SH-SY5Y (cell line): Measurements from ENCODE around the gene CUBN.

ENCODE experiments used
- GATA2 ChIP-seq: IDR thresholded peaks from 2 replicates; pipeline ENCODE4 v1.6.1; 2011; ENCODE audit warnings: mild to moderate bottlenecking, low read depth, low read length
- GATA3 ChIP-seq: IDR thresholded peaks from 2 replicates; pipeline ENCODE4 v1.6.1; 2011; ENCODE audit warnings: low read depth, mild to moderate bottlenecking, low read length, moderate library complexity

Gene CUBN

DNA sequence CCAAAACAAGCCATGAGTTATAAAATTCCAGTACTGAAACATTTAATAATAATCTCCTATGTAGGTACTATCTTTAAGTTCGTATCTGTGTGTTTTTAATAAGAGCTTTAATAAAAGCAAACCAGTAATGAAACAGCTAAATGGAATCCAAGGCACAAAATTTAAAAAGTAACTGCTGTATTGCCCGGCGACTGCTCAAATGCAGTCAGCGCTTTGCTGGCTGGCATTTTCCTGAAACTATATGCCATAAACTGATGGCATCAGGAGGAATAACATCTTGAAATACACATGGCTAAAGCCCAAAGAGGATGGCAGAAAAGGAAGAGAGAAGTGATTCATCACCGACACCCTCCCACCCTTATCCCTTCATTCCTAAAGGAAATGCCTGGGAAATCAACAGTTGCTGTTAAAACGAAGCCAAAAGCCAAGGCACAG, 133.1 kb downstream of the CUBN start:
- TF ChIP-seq GATA2 = no peak
- no peak for TF ChIP-seq GATA3

DNA sequence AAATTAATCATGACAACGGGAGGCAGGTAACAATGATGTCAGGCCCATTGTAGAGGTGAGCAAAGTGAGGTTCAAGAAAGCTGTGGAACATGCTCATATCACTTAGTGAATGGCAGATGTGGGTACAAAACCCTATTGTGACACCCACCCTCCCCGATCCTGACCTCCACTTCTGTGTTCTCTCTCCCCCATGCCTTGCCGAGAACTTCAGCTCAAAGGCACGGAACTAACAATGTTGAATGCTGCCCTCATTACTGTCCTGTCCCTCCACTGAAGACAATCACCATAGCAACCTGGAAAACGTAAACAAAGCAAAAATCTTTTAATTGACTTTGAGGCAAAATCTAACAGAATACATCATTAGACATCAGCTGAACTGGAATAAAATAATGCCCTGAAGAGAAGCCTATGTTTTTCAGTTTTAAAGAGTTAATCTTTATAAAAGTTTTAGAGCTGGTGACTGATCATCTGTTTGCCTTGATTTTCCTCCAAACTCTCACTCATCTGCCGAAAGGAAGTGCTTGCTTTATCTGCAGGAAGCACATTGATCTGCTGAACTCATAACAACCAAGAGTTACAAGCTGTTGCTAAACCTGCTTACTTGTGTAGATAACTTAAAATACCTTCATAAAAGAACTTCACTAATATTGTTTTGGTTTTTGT, 133.6 kb downstream of the CUBN start:
- TF ChIP-seq GATA2 (no peak), GATA3 (no peak)

DNA sequence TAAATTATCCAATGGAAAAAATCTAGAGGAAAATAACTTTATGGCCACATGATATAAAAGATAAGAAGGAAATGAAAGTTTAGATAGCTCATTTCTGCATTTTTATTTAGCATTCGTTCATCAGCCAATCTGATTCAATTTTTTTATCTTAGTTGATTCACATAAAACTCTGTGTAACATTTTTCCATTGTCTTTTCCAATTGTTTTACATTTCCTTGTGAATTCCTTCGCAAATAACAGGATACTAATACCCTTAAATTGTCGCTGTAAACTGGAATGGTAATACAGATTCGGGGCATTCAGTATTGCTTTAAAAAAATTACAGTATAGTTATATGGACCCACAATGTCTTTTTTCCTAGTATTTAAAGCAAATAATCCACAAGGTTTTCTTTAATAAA, 136.4 kb downstream of the CUBN start:
- no peak for TF ChIP-seq GATA2
- TF ChIP-seq GATA3 = no peak

DNA sequence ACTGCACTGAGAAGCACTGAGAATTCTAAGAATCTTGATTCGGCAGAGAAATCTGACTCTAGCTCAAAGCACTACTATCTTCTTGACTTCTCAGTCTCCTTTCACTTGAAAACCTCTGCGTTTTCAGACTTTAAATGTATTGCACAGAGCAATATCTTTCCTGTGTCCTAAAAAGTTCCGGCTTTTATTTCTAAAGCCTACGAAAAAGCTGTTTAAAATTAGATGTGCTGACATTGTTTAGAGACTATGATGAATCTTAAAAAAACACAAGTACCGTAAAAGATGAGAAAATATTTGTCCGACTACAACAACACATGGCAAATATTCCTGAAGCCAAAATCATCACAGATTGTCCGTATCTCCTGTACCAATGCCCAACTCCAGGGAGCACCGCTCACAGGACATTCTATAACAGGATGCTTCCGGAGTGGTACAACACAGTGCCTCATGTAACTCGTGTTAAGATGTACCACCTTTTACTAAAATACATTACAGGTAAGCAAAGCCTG, 136.9 kb downstream of the CUBN start:
- TF ChIP-seq GATA3 (no peak), GATA2 (no peak)

DNA sequence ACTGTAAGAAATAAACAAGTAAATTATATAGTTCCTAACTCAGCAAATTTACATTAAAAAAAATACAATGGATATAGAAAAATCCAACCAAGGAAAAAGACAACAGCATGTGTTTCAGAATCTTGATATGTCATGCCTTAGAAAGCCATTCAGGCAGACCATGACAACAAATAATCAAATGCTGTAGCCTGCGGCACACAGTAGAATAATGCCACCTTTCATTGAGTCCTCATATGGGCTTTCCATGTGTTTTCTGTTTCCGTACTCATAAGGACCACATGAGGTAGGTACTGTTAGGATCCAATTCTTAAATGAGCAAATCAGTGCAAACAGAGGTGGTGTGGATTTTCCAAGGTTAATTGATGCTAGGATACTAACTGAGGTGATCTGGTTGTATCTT, 138.6 kb downstream of the CUBN start:
- no peak for TF ChIP-seq GATA3
- no peak for TF ChIP-seq GATA2

DNA sequence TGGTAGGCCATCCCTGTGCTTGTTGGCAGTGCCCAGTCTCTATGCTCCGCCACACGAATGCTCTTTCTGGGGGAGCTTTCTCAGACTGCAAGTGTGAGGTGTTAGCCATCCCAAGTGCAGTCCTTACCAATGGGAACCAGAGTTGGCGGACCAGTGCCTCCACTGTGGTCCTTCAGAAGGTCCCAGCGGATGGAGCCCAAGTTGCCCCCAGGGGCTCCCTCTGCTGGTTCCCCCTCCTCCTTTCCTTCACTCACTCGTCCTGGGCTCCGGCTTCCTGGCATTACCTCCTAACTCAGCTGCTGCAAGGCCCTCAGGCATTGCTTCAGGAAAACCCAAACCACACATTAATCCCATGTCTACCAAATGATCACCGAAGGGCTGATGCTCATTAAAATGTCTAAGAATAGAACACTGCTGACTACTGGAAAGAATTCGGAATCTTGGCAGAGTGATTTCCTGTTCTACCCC, 139.8 kb downstream of the CUBN start:
- TF ChIP-seq GATA2 (no peak), GATA3 (no peak)

DNA sequence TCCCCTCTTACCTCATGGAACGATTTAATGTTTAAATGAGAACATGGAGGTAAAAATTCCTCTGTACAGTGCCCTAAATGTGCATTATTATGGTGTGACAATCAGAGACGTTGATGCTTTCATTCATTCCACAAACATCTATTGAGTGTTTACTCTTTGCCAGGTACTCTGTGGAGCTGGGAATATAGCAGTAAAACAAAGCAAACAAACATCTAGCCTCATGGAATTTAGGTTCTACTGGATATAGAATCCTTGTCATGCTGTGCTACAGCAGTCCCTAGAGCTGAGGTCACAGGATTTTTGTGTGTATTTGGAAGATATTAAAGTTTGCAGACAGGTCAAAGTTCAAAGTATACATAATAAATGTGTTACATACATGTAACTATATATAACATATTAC, 140.7 kb downstream of the CUBN start:
- TF ChIP-seq GATA2 (no peak), GATA3 (no peak)

DNA sequence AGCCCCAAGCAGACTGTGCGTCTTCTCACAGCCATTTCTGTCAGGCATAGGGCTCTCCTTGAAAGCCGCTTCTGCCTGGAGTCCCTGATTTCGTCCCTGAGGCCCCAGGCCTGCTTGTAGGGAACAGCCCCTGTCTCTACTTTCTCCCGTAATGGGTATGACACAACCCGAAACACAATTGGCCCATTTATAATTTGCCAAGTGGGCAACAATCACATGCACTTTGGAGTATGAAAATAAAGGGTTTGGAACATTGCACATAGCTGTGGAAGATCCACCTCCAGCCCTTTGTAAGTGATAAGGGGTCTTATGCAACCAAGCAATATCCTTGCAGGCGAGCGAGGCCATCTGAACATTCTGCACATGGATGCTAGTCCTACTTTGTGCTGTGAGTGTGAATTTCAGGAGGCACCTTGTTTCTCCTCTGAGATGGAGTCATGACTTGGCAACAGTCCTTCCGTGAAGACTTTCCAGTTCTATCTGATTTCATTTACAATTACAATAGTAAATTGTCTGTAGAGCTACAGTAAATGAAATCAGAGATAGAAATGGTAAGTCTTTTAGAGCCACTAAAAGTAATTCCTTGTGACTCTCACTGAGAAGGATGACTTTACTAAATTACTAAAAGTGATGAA, 141.5 kb downstream of the CUBN start:
- TF ChIP-seq GATA2 = no peak
- TF ChIP-seq GATA3 = no peak

DNA sequence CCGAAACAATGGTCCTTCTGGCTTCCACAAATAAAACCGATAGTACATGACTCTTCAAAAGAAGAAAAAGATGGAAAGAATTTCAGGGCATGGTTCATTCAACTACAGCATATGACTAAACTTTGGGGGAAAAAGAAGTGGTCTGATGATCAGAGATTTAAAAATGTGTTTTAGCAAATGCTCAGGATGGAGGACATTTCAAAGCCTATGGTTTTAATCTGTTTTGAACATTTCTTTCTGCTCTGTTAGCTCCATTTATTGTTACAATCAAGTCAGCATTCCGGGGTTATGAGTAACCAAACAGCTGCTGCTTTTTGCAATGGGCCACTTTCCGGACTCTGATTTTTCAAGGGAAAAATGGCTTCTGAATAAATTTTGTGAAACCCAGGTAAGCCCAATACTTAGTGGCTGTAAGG, 142.4 kb downstream of the CUBN start:
- TF ChIP-seq GATA3 (no peak), GATA2 (no peak)

DNA sequence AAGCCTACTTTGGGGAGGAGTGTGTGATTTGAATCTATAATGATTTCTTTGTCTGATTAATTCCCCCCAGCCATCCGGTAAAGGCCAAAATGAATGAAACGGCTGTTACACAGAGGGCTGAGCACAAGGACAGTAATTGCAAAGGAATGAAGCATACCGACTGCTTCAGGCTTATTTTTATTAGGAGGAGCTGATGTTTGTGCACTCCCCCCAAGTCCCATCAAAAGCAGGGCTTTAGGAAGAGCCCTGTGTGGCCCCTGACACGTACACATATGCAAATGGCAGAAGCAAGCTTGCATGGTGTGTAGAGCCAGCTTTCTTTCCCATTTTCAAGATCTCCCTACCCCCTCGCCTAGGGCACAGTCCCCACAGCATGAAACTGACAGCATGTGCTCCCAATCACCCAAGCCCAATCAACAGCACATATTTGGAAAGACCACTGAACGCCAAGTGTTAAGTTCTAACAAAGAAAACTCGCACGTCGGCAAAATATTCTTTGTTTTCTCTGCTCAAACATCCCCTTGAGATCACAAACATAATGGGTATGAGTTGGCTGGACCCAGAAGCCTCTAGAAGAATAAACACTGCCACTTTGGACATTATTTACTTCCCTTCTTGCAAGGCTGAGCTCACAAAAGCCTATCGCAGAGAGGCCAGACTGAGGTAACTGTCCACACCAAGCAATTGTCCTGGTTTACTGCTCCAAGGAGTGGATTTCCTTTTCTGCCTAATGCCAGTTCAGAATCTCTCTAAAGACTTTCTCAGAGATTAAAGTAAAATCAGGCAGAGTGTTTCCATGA, 143.0 kb downstream of the CUBN start:
- TF ChIP-seq GATA2 (no peak), GATA3 (no peak)

DNA sequence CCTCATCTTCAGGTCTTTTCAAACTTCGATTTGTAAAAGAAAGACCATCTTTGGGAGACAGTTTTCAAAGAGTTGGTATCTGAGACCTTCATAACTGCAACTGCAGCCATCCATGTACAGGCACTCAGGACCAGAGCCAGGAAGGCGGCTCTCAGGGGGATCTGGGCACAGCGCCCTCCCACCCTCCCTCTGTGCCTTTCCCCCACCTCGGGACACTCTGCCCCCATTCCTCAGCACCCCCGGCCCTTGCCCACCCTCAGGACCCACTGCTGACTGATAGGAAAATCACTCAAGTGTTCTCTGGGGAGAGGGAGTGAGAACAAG, 143.6 kb downstream of the CUBN start:
- no peak for TF ChIP-seq GATA3
- no peak for TF ChIP-seq GATA2

DNA sequence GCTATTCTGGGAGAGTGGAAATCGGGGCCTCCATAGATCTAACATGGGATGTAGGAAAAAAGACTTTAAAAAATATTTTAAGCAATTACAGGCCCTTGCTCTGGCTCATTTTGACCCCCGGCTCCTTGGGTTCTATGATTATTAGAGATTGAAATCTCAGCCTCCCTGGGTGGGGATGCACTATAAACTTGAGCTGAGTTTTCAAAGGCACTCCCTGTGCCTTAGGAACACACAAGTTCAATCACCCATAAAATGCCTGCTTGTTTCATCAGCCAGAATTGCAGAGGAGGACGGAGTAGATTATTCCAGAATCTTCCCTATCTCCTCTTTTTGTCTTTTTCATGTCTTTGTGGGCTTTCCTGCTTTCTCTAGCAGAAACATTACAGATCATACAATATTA, 145.4 kb downstream of the CUBN start:
- TF ChIP-seq GATA2 (no peak), GATA3 (no peak)

DNA sequence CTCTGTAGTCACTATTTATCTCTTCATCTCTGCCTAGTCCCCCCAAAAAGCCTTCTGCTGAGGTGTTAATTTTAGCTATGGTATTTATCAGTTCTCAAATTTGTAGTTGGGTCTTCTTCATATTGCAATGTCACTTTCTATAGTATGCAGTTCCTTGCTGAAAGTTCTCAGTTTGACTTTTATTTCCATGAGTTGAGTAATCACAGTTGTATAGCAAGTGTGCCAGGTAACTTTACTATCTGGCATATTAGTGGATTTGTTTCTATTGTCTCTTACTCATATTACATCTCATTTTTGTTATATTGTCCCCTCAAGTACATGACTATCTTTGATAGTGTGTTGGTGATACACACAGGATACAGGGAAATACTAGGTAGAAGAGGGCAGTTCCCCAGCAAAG, 152.8 kb downstream of the CUBN start:
- TF ChIP-seq GATA2 = no peak
- no peak for TF ChIP-seq GATA3

DNA sequence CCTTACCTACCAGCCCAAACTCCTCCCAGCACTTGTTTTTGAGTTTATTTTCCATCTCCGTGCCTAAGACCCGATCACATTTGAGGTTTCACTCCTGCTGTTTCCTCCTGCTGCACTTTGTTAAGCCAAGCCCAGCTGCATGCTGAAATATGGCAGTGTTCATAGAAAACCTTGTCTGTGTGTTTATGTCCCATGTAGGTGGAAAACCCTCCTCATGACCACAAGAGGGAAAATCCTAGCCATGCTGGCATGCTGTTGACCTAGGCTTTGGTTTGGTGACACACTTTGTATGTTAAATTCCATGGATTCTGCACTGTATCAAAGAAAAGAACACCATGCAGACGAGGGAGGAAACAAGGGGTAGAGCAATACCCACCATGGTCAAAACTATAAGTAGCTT, 154.4 kb downstream of the CUBN start:
- TF ChIP-seq GATA2 = no peak
- TF ChIP-seq GATA3 = no peak
